ENCODE data around the gene PRXL2C. TPM values are rescaled to one million over a fixed set of nuclear protein-coding genes. Genes with fewer than 3 reads are reported as not detected.

The PRXL2C gene
- total RNA-seq, 1 experiment from 2014 or later = 35.4 TPM

DNA sequence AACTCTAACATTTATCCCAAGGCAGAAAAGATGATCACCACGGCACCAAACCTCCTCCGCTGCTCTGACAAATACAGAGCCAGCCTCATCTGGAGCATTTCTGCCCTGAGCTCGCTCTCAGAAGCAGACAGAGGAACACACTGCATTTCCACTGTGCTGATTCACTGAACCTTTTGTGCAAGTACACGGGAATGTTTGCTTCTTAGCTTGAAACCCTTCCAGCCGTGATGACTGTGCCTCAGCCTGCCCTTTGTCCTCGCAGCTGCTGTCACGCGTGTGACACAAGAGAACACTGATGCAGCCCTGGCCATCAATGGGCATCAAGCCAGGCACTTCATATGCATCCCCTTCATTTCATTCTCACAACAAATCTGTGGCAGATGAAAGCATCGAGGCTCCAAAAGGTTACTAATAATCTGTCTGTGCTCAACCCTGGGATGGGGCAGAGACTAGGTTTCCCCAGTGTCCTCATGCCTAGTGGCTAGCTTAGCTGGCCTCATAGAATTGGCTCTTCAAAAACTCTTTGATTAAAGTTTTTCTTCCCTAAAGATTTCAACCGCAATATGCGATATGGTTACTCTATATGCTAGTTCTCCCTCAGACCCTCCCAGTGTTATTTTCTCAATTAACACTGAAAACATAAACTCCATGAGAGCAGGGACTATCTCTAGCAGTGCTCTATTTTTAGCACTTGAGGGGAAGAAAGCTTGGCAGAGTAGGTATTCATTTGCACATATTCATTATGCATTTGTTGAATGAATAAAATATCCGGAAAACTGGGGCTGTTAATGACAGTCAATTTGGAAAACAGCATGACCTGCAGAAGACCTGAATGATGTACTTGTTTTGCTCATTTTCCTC is 42.8 kb downstream of the PRXL2C start:
- CTCF ChIA-PET = interaction anchor here (0.6 to 0.8 kb wide), 2 partner anchors 46 to 51 kb away, joined by 3 to 10 read pairs; no protein-coding TSS in a partner anchor
- Histone ChIP-seq H3K4me1 (peaks cover 38% of the 10 kb centered on the region), H3K27me3 (replicated peaks; ENCODE audit: control insufficient read depth, insufficient read depth, low read length) (no peaks in the 10 kb centered on the region), H3K36me3 (ENCODE audit: control insufficient read depth, insufficient read depth, low read length) (no peaks in the 10 kb centered on the region), H3K4me3 (ENCODE audit: low read depth, low read length) (no peak overlapping the region), H3K9me3 (no peaks in the 10 kb centered on the region)
- TF ChIP-seq CTCF (IDR thresholded peaks at IDR 0.05; ENCODE audit: insufficient read depth in 1 of 2, low read depth in 1 of 2, low read length in 1 of 2, severe bottlenecking in 1 of 2, unreplicated experiment in 1 of 2) = no peak
- POLR2A ChIA-PET = interaction anchor here (0.5 to 0.6 kb wide), 2 partner anchors 38 to 1098 kb away, joined by 3 read pairs; no protein-coding TSS in a partner anchor
- BruUV-seq (replicated peaks) = no TSS peak
- H3K27ac Mint-ChIP-seq (ENCODE audit: unreplicated experiment) = peak overlapping the region; percentile 77
- H3K36me3 Mint-ChIP-seq (ENCODE audit: insufficient read depth, unreplicated experiment) = peaks cover 6% of the 10 kb centered on the region
- intact Hi-C loops (cut with micrococcal nuclease; ENCODE audit: unreplicated experiment) = loop anchor here (2.0 kb wide), 1 partner anchor 42 kb away; no protein-coding TSS in a partner anchor
- no peaks in the 10 kb centered on the region for H3K9me3 Mint-ChIP-seq (ENCODE audit: unreplicated experiment)
- peaks cover 44% of the 10 kb centered on the region for H3K4me1 Mint-ChIP-seq (ENCODE audit: low read depth, unreplicated experiment)
- H3K4me3 Mint-ChIP-seq (ENCODE audit: unreplicated experiment) = peak overlapping the region; percentile 54
- H3K27me3 Mint-ChIP-seq (ENCODE audit: insufficient read depth, unreplicated experiment) = no peaks in the 10 kb centered on the region
- peak; percentile 62 to 66 for DNase-seq

DNA sequence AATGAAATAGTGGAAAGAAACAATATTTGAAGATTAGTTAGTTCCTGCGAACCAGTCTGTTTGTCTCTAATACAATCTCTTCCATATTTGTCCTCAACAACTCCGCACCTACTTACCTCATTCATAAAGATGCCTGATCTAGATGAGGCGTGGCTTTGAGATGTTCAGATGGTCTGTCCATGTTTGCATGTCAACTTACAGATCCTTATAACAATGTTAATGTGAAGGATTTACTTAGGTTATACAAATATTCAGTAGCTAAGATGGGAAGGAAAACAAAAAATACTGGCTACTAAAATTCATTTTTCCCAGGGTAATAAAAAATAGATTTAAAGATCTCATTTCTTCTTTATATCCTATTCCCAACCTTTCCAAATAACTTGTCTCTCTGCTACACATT is 43.8 kb downstream of the PRXL2C start:
- intact Hi-C loops (cut with micrococcal nuclease; ENCODE audit: unreplicated experiment) = no loop called here
- H3K9me3 Mint-ChIP-seq (ENCODE audit: unreplicated experiment) = no peaks in the 10 kb centered on the region
- POLR2A ChIA-PET = interaction anchor here (0.5 to 0.7 kb wide), 2 partner anchors 159 to 530 kb away, joined by 5 to 8 read pairs; no protein-coding TSS in a partner anchor

DNA sequence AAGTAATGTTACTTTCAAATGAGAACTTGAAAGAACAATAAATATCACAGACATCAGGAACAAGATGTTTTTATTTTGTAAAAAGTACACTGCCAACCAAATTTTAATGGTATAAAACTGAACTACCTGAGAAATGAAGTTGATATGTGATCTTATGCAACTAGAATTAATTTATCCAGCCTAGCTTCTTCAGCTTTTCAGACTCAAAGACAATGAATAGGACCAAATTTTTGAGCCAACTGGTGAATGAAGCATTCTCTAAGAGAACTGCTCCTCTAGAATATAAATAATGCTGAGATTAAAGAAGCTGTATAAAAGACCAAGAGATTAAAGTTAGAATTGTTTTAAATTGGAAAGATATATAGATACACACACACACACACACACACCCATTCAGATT is 45.4 kb downstream of the PRXL2C start:
- TF ChIP-seq CTCF (IDR thresholded peaks at IDR 0.05; ENCODE audit: insufficient read depth in 1 of 2, low read depth in 1 of 2, low read length in 1 of 2, severe bottlenecking in 1 of 2, unreplicated experiment in 1 of 2) = no peak
- Mint-ChIP-seq H3K9me3 (ENCODE audit: unreplicated experiment) (no peaks in the 10 kb centered on the region), H3K4me1 (ENCODE audit: low read depth, unreplicated experiment) (peaks cover 34% of the 10 kb centered on the region), H3K4me3 (ENCODE audit: unreplicated experiment) (no peak overlapping the region), H3K27me3 (ENCODE audit: insufficient read depth, unreplicated experiment) (no peaks in the 10 kb centered on the region), H3K36me3 (ENCODE audit: insufficient read depth, unreplicated experiment) (peaks cover 3% of the 10 kb centered on the region), H3K27ac (ENCODE audit: unreplicated experiment) (no peak overlapping the region)
- H3K27me3 ChIP-seq (replicated peaks; ENCODE audit: control insufficient read depth, insufficient read depth, low read length) = no peaks in the 10 kb centered on the region
- intact Hi-C loops (cut with micrococcal nuclease; ENCODE audit: unreplicated experiment) = no loop called here
- ChIA-PET CTCF (no interaction called here), POLR2A (no interaction called here)
- no peaks in the 10 kb centered on the region for H3K9me3 ChIP-seq
- H3K36me3 ChIP-seq (ENCODE audit: control insufficient read depth, insufficient read depth, low read length) = no peaks in the 10 kb centered on the region
- no peak overlapping the region for H3K4me3 ChIP-seq (ENCODE audit: low read depth, low read length)
- H3K4me1 ChIP-seq = peaks cover 27% of the 10 kb centered on the region
- BruUV-seq (replicated peaks) = no TSS peak
- no peak for DNase-seq

More for the DNA sequence above, 43.8 kb downstream of the PRXL2C start:
- H3K36me3 ChIP-seq (ENCODE audit: control insufficient read depth, insufficient read depth, low read length) = no peaks in the 10 kb centered on the region
- BruUV-seq (replicated peaks) = no TSS peak
- H3K4me3 ChIP-seq (ENCODE audit: low read depth, low read length) = no peak overlapping the region
- no peaks in the 10 kb centered on the region for H3K27me3 Mint-ChIP-seq (ENCODE audit: insufficient read depth, unreplicated experiment)
- peaks cover 38% of the 10 kb centered on the region for H3K4me1 ChIP-seq
- peaks cover 41% of the 10 kb centered on the region for H3K4me1 Mint-ChIP-seq (ENCODE audit: low read depth, unreplicated experiment)
- no peak overlapping the region for H3K4me3 Mint-ChIP-seq (ENCODE audit: unreplicated experiment)
- no peak for TF ChIP-seq CTCF (IDR thresholded peaks at IDR 0.05; ENCODE audit: insufficient read depth in 1 of 2, low read depth in 1 of 2, low read length in 1 of 2, severe bottlenecking in 1 of 2, unreplicated experiment in 1 of 2)
- no peaks in the 10 kb centered on the region for H3K27me3 ChIP-seq (replicated peaks; ENCODE audit: control insufficient read depth, insufficient read depth, low read length)
- H3K9me3 ChIP-seq = no peaks in the 10 kb centered on the region
- CTCF ChIA-PET = no interaction called here
- H3K27ac Mint-ChIP-seq (ENCODE audit: unreplicated experiment) = no peak overlapping the region
- no peak for DNase-seq
- H3K36me3 Mint-ChIP-seq (ENCODE audit: insufficient read depth, unreplicated experiment) = peaks cover 6% of the 10 kb centered on the region

Measured in Caco-2 (cell line).